Measurements from ENCODE around the gene HBM.
"Not testable (repeated sequence)": the region's sequence is repeated elsewhere in the genome, so short reads cannot be mapped to it uniquely, and the experiment has no call there.

HBM gene

DNA sequence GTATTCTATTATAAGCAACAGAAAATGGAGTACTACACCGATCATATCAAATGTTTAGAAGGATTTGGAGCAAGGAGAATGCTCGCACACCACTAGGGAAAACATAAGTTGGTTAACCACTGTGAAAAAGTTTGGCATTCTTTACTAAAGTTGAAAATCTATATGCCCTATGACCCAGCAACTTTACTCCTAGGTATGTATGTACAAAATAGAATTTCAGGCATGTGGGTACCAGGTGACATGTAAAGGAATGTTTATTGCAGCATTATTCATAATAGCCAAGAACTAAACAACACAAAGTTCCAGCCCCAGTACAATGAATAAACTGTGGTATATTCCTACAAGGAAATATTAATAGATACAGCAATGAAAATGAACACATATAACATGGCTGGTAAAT, 19.1 kb upstream of the HBM start:
- no peak for DNase-seq (ENCODE audit: low spot score)

DNA sequence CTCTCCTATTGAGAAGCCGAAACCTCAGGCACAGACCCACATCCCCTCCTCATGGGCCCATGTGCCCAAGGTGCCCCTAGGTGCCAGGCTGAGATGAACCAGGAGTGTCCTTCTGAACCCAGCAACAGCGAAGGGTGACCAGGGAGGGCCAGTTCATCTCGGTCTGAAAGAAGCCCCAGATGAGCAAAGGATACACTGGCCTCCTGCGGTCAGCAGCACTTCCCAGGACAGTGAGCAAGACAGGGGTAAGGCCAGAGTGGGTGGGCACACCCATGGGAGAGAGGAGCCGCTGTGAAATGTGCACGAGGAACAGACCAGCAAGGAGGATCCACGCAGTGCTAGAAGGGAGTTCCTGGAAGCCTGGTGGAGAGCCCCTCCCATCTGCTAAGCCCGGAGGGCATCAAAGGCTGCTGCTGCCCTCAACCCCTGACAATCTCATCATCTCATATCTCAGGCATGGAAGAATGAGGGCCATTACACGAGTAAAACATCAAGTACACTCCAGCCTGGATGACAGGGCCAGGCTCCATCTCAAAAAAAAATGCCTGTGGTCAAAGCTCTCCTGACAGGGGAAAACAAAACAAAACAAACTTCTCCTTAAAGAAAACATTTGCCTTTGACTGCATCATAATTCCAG, 16.6 kb upstream of the HBM start:
- DNase-seq (ENCODE audit: low spot score) = peak; percentile 54

DNA sequence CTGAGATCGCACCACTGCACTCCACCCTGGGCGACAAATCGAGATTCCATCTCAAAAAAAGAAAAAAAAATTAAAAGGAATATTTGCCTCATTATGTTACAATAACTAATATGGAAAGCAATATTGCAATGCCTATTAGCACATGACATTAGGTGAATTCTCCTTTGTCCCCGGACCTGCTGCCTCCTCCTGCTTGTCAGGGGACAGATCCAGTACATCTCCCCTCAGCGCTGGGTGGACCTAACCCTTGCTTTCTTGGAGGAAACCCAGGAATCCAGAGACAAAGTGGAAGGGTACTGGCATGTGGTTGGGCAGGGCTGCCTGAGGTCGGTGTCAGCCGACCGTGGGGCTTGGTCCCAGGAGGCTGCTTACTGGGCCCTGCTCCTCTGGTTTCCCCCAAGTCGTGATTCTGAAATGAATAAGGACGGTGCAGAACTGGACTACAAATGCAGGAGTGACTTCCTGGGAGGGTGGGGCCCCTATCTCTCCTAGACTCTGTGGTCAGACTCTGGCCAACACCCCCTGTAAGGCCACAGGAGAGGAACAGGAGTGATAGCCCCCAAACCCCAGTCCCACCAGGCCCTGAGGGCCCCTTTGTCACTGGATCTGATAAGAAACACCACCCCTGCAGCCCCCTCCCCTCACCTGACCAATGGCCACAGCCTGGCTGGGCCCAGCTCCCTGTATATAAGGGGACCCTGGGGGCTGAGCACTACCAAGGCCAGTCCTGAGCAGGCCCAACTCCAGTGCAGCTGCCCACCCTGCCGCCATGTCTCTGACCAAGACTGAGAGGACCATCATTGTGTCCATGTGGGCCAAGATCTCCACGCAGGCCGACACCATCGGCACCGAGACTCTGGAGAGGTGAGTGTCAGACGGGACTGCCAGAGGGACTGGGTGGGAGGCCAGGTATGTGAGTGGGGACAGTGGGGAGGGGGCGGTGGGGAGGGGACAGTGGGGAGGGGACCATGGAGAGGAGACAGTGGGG, 13.3 kb upstream of the HBM start, which contains the start of gene HBZ:
Gene HBZ (plus strand): TSS at position 504 of the 988 bp plus-strand sequence. CDS start 266 bp downstream, at position 770.
- no peak for DNase-seq (ENCODE audit: low spot score)

DNA sequence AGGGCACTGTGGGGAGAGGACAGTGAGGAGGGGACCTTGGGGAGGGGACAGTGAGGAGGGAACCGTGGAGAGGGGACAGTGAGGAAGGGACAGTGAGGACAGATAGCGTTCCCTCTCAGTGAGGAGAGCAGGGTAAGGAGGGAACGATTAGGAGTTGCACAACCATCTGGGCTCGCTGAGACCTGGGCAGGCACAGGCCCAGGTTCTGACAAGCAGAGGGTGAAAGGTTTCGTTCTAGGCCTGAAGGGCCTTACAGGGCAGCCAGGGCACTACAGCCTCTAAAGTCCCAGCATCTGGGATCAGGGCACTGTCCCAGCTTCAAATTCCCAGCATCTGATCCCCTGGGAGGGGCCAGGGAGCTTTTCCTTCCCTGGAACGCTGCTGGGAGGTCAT, 12.7 kb upstream of the HBM start:
- not testable (repeated sequence) for DNase-seq (ENCODE audit: low spot score)

DNA sequence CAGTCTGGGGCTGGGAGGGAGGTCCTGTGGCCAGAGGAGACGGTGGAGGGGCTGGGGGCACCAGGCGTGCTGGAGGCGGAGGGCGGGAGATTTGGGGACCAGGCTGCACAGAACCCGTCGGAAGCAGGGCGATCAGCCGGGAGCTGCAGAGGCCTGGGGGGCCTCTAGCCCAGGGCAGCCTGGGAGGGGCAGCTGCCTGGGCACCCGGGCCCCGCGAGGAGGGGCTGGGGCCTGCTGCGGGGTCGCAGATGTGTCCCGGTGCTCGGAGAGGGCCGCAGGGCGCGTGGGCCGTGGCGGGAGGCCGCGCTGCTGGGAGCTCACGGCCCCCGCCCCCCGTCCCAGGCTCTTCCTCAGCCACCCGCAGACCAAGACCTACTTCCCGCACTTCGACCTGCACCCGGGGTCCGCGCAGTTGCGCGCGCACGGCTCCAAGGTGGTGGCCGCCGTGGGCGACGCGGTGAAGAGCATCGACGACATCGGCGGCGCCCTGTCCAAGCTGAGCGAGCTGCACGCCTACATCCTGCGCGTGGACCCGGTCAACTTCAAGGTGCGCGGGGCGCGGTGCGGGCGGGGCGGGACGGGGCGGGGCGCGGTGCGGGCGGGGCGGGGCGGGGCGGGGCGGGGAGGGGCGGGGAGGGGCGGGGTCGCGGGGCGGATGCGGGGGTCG, 12.1 kb upstream of the HBM start:
- DNase-seq (ENCODE audit: low spot score) = not testable (repeated sequence)

DNA sequence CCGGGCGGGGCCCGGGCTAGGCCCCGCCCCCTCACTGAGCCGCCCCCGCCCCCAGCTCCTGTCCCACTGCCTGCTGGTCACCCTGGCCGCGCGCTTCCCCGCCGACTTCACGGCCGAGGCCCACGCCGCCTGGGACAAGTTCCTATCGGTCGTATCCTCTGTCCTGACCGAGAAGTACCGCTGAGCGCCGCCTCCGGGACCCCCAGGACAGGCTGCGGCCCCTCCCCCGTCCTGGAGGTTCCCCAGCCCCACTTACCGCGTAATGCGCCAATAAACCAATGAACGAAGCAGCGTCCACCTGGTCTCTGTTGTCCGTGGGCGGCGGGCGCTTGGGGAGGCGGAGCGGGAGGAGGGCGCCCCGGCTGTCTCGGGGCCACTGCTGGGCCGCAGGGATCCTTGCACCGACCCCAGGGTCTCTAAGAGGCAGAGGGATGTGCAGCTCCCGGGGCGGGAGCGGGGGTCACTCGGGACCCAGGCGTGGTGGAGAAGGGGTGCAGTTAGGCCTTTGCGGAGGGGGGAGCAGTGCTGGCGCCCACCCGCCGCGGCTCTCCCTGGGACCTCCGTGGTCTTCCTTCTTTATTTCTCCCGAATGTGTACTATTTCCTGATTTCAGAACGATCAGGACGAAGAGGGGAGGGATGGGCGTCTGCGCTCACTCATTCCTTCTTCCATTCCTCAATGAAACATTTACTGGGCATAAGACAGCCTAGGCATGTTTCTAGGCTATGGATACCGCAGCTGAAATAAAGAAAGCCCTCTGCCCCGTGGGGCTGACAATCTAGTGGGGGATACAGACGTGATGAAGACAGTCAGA, 11.4 kb upstream of the HBM start:
- DNase-seq (ENCODE audit: low spot score) = peak; percentile 22

DNA sequence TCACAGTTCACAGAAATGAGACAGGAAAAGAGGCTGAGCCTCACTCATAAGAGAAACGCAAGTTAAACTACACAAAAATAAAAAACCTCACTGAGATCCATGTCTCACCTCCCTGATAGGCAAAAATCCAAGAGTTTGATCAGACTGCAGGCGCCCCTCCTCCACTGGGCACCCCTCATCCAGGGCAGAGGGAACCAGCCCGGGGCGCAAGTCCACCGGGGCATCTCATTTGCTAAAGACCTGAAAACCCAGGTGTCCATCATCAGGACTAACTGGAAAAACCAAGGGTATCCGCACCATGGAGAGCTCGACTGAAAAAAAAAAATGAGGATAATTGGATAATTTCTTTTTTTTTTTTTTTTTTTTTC, 10.8 kb upstream of the HBM start:
- no peak for DNase-seq (ENCODE audit: low spot score)

DNA sequence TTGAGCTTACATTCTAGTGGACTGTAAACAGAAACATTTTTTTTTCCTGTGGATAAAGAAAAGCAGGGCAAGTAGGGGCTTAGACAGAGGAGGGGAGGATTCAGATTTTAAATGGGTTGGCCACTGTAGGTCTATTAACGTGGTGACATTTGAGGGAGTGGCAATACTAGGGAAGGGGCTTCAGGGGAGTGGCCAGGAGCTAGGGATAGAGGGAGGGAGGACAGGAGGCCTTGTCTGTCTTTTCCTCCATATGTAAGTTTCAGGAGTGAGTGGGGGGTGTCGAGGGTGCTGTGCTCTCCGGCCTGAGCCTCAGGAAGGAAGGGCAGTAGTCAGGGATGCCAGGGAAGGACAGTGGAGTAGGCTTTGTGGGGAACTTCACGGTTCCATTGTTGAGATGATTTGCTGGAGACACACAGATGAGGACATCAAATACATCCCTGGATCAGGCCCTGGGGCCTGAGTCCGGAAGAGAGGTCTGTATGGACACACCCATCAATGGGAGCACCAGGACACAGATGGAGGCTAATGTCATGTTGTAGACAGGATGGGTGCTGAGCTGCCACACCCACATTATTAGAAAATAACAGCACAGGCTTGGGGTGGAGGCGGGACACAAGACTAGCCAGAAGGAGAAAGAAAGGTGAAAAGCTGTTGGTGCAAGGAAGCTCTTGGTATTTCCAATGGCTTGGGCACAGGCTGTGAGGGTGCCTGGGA, 6.5 kb upstream of the HBM start:
- DNase-seq (ENCODE audit: low spot score) = peak; percentile 30

DNA sequence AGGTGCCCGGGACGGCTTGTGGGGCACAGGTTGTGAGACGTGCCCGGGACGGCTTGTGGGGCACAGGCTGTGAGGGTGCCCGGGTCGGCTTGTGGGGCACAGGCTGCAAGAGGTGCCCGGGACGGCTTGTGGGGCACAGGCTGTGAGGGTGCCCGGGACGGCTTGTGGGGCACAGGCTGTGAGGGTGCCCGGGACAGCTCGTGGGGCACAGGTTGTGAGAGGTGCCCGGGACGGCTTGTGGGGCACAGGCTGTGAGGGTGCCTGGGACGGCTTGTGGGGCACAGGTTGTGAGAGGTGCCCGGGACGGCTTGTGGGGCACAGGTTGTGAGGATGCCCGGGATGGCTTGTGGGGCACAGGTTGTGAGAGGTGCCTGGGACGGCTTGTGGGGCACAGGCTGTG, 5.5 kb upstream of the HBM start:
- DNase-seq (ENCODE audit: low spot score) = not testable (repeated sequence)

DNA sequence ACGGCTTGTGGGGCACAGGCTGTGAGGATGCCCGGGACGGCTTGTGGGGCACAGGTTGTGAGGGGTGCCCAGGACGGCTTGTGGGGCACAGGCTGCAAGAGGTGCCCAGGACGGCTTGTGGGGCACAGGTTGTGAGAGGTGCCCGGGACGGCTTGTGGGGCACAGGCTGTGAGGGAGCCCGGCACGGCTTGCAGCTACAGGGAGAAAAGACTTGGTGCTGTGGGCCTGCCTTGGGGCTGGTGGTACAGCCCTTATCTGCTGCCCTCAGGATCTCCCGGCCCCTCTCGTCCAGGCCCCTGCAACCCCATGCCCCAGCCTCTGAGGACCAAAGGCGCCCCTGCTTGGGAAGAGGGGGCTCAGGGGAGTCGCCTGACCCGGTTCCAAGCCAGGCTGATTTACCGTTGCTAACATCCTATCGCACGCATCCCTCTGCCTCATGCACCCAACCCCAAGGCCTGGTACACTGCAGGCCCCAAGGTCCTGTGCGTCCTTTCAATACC, 5.0 kb upstream of the HBM start:
- no peak for DNase-seq (ENCODE audit: low spot score)

DNA sequence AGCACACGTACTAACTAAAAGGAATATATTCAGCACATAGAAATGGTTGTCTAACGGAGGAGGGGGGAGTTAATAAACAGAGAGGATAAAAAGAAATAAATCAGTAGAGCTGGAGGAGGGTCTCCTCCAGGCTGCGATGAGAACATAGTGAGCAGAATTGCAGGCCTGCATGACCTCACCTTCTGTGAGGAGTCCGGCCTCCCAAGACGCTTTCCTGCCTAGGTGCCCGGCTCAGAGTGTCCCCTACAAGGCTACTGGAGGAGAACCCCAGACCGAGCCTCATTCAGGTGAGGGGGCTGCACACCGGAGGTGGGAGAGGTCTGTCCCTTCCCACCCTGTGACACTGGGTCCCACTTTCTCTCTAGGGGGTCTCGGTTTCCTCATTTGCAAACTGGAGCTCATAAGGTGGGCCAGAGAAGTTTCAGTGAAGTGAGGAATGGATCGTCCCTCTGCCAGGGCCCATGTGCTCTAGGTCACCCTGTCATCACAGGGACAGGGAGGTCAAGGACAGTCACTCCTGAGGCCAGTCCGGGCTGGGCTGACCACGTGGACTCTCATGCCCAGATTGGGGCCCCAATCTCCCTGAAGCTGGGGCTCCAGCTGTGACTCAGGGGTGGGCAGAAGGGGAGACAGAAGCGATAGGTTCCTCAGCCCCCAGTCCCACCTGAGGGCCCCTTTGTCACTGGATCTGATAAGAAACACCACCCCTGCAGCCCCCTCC, 3.3 kb upstream of the HBM start:
- DNase-seq (ENCODE audit: low spot score) = no peak

DNA sequence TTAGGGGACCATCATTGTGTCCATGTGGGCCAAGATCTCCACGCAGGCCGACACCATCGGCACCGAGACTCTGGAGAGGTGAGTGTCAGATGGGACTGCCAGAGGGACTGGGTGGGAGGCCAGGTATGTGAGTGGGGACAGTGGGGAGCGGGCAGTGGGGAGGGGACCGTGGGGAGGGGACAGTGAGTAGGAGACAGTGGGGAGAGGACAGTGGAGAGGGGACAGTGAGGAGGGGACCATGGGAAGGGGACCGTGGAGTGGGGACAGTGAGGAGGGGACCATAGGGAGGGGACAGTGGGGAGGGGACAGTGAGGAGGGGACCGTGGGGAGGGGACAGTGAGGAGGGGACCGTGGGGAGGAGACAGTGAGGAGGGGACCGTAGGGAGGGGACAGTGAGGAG, 2.6 kb upstream of the HBM start:
- not testable (repeated sequence) for DNase-seq (ENCODE audit: low spot score)

DNA sequence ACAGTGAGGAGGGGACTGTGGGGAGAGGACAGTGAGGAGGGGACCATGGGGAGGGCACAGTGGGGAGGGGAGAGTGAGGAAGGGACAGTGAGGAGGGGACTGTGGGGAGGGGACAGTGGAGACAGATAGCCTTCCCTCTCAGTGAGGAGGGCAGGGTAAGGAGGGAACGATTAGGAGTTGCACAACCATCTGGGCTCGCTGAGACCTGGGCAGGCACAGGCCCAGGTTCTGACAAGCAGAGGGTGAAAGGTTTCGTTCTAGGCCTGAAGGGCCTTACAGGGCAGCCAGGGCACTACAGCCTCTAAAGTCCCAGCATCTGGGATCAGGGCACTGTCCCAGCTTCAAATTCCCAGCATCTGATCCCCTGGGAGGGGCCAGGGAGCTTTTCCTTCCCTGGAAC, 2.1 kb upstream of the HBM start:
- not testable (repeated sequence) for DNase-seq (ENCODE audit: low spot score)

DNA sequence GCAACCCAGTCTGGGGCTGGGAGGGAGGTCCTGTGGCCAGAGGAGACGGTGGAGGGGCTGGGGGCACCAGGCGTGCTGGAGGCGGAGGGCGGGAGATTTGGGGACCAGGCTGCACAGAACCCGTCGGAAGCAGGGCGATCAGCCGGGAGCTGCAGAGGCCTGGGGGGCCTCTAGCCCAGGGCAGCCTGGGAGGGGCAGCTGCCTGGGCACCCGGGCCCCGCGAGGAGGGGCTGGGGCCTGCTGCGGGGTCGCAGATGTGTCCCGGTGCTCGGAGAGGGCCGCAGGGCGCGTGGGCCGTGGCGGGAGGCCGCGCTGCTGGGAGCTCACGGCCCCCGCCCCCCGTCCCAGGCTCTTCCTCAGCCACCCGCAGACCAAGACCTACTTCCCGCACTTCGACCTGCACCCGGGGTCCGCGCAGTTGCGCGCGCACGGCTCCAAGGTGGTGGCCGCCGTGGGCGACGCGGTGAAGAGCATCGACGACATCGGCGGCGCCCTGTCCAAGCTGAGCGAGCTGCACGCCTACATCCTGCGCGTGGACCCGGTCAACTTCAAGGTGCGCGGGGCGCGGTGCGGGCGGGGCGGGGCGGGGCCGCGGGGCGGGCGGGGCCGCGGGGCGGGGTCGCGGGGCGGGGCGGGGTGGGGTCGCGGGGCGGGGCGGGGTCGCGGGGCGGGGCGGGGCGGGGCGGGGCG, 1.5 kb upstream of the HBM start:
- DNase-seq (ENCODE audit: low spot score) = not testable (repeated sequence)

DNA sequence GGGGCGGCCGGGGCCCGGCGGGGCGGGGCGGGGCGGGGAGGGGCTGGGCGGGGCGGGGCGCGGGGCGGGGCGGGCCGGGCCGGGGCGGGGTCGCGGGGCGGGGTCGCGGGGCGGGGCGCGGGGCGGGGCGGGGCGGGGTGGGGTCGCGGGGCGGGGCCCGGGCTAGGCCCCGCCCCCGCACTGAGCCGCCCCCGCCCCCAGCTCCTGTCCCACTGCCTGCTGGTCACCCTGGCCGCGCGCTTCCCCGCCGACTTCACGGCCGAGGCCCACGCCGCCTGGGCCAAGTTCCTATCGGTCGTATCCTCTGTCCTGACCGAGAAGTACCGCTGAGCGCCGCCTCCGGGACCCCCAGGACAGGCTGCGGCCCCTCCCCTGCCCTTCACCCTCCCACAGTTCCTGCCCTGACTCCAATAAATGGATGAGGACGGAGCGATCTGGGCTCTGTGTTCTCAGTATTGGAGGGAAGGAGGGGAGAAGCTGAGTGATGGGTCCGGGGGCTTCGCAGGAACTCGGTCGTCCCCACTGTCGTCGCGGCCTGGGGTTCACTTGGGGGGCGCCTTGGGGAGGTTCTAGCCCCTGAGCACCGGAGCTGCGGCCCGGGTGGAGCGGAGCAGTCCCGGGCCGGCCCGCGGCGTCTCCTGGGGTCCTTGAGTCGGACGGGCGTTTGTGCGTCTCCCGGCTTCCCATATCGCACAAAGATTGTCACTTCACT, 795 bp upstream of the HBM start:
- no peak for DNase-seq (ENCODE audit: low spot score)

DNA sequence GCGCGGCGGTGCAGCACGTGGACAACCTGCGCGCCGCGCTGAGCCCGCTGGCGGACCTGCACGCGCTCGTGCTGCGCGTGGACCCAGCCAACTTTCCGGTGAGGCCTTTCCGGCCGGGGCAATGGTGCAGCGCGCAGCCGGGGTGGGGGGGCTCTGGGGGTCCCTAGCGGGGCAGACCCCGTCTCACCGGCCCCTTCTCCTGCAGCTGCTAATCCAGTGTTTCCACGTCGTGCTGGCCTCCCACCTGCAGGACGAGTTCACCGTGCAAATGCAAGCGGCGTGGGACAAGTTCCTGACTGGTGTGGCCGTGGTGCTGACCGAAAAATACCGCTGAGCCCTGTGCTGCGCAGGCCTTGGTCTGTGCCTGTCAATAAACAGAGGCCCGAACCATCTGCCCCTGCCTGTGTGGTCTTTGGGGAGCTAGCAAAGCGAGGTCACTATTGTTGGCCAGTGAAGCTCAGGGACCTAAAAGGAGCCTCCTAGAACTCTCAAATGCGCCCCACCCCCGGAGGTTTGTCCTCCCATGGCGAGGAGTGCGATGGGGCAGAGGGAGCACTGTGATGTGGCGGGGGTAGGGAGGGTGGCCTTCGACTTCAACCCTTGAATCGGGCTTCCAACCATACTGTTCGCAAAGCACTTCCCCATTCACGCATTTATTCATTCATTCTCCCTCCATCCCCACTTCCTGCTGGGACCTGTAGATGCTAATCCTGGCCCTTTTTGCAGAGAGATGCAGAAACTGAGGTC, 770 bp downstream of the HBM start:
- DNase-seq (ENCODE audit: low spot score) = no peak

DNA sequence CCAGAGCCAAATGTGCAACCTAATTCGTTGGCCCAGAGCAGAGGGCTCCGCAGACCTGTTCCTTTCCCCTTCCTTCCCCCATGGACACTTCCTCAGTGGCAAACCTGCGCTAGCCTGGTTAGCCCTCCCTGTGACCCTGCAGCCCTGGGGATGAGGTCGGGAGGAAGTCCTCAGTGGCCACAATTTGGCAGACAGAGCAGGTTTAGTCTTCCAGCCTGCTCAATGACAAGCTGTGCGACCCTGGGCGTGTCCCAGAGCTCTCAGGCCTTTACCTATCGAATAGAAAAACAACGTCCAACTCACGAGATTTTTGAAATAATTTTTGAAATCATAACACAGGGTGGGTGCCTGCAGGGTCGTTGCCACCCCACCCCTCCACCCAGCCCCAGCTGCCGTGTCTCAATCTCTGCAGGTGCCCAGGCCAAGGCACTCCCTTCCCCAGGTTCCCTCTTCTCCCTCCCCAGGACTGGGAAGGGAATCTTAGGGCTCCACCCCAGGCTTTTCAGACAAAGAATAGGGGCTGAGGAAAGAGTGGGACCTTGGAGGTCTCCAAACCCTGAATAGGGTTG, 1.4 kb downstream of the HBM start:
- DNase-seq (ENCODE audit: low spot score) = peak; percentile 54

DNA sequence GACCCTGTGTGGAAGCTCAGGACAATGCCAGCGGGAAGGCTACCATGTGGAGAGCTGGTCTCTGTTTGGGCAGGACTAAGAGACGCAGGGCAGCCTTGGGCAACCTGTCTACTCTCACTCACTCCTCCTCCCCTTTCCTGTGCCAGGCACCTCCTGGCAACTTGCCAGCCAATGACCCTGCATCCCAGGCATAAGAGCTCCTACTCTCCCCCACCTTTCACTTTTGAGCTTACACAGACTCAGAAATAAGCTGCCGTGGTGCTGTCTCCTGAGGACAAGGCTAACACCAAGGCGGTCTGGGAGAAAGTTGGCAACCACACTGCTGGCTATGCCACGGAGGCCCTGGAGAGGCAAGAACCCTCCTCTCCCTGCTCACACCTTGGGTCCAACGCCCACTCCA, 2.6 kb downstream of the HBM start:
- peak; percentile 86 for DNase-seq (ENCODE audit: low spot score)

Measured in hematopoietic multipotent progenitor cell treated with erythropoietin and hydrocortisone succinate and interleukin-3 and kit ligand, for 15 days (in vitro differentiated cells).